K562 (cell line): ENCODE data around the gene MBD3. TPM values are rescaled to one million over a fixed set of nuclear protein-coding genes. Genes with fewer than 3 reads are reported as not detected.

Experiments used
- ATAC-seq: fragments of 200-7000 bp; cut with Tn5 transposase; 3 replicates; pipeline ENCODE4 v1.9.1; 2020; ENCODE audit warnings: moderate library complexity
- BruUV-seq: library from RNA; stranded (reverse); fragments of 400-500 nt; replicated peaks from 2 replicates; lab custom pipeline; 2021; lab: Mats Ljungman, UMichigan
- CTCF ChIA-PET: fragments of 300-600 bp; formaldehyde crosslinking; extraction: SDS; loops from one replicate; lab custom pipeline; 2021; ENCODE audit warnings: low intra/inter-chr PET ratio; lab: Yijun Ruan, JAX
- POLR2A ChIA-PET: fragments of 300-600, 350-650 bp; sonication (Branson Sonifier 250); formaldehyde crosslinking; extraction: SDS; loops from one replicate; lab custom pipeline; 2021; ENCODE audit warnings: antibody characterized with exemption, inconsistent platforms; lab: Yijun Ruan, JAX
- DNase-seq, 4 experiments: peaks; one replicate each; pipeline versions ENCODE4 v3.0.0 to v3.0.0-alpha.2; 2011 to 2018; ENCODE audit warnings: low spot score in 3 of 4, mixed read lengths in 3 of 4; ENCODE audit errors: extremely low read depth in 1 of 4
- FAIRE-seq: peaks from 2 replicates; lab custom pipeline; 2011; peaks lifted over from hg19 to GRCh38; lab: Jason Lieb, UNC
- H2AFZ ChIP-seq: 2 replicates; pipeline ENCODE4 v1.6.0; 2011; ENCODE audit warnings: low read depth, low read length, control low read depth, inconsistent platforms
- H3K27ac ChIP-seq: fragments of 200-600 bp; 3 replicates; pipeline ENCODE4 v1.8.0; 2011; ENCODE audit warnings: low read depth, mild to moderate bottlenecking, control low read depth, inconsistent platforms, low read length, moderate library complexity, mixed read lengths; ENCODE audit errors: extremely low read depth
- H3K27me3 ChIP-seq, 2 experiments: fragments of 300-600 bp in 1 of 2; 2 replicates in 1 of 2; 3 replicates in 1 of 2; pipeline versions ENCODE4 v1.6.0 to v1.8.0; 2011; ENCODE audit warnings: inconsistent platforms in 2 of 2, low read length in 2 of 2, mild to moderate bottlenecking in 1 of 2, mixed read lengths in 1 of 2, moderate library complexity in 1 of 2; ENCODE audit not compliant: control insufficient read depth in 2 of 2, insufficient read depth in 2 of 2
- H3K36me3 ChIP-seq: fragments of 300-600 bp; 3 replicates; pipeline ENCODE4 v1.8.0; 2011; ENCODE audit warnings: mild to moderate bottlenecking, low read length, inconsistent platforms; ENCODE audit not compliant: control insufficient read depth, insufficient read depth
- H3K4me1 ChIP-seq, 2 experiments: fragments of 200-600 bp in 1 of 2; replicated peaks in 1 of 2; 2 replicates in 1 of 2; 3 replicates in 1 of 2; pipeline versions ENCODE4 v1.5.1 to v1.8.0; 2011; ENCODE audit warnings: inconsistent platforms in 2 of 2, low read length in 2 of 2, mild to moderate bottlenecking in 1 of 2, mixed read lengths in 1 of 2, moderate library complexity in 1 of 2; ENCODE audit not compliant: control insufficient read depth in 2 of 2, insufficient read depth in 2 of 2
- H3K4me2 ChIP-seq: 2 replicates; pipeline ENCODE4 v1.6.1; 2011; ENCODE audit warnings: low read length, control low read depth, inconsistent platforms, mixed read lengths; ENCODE audit not compliant: insufficient read depth
- H3K4me3 ChIP-seq: fragments of 200-600 bp; sonication (generic), shearing (Covaris generic); 2 replicates; pipeline ENCODE4 v1.5.1; 2016; ENCODE audit warnings: control low read depth, inconsistent platforms
- H3K79me2 ChIP-seq: fragments of 200-600 bp; 3 replicates; pipeline ENCODE4 v1.8.0; 2011; ENCODE audit warnings: low read length, inconsistent platforms; ENCODE audit not compliant: control insufficient read depth, insufficient read depth
- H3K9ac ChIP-seq, 2 experiments: 2 replicates each; pipeline versions ENCODE4 v1.6.0 to v1.6.1; 2011; ENCODE audit warnings: low read depth in 2 of 2, low read length in 2 of 2, control low read depth in 1 of 2, inconsistent platforms in 1 of 2, mild to moderate bottlenecking in 1 of 2, mixed read lengths in 1 of 2; ENCODE audit not compliant: insufficient read depth in 1 of 2
- H3K9me1 ChIP-seq: one replicate; pipeline ENCODE4 v1.6.0; 2011; ENCODE audit warnings: inconsistent platforms, mild to moderate bottlenecking, low read length, moderate library complexity; ENCODE audit not compliant: control insufficient read depth, insufficient read depth
- H3K9me3 ChIP-seq: replicated peaks from 2 replicates; pipeline ENCODE4 v1.5.1; 2011; ENCODE audit warnings: low read depth, low read length, inconsistent platforms; ENCODE audit not compliant: control insufficient read depth, insufficient read depth
- H4K20me1 ChIP-seq: replicated peaks from 2 replicates; pipeline ENCODE4 v1.6.1; 2011; ENCODE audit warnings: low read length, inconsistent platforms, mixed read lengths; ENCODE audit not compliant: control insufficient read depth, insufficient read depth
- CREBBP ChIP-seq: IDR thresholded peaks from one replicate; pipeline ENCODE4 v1.6.1; 2012; ENCODE audit warnings: low read depth, mild to moderate bottlenecking, control low read depth, inconsistent platforms, low read length
- HOMEZ ChIP-seq: fragments of 250-450 bp; sonication (Bioruptor Pico); IDR thresholded peaks from 2 replicates; pipeline ENCODE4 v1.4.0; 2020; ENCODE audit warnings: mild to moderate bottlenecking, moderate library complexity
- NCOA2 ChIP-seq, 2 experiments: fragments of 450-650 bp; IDR thresholded peaks; 2 replicates each; pipeline ENCODE4 v1.6.1; 2018; ENCODE audit warnings: mild to moderate bottlenecking in 2 of 2, moderate library complexity in 1 of 2; ENCODE audit not compliant: partially characterized antibody in 2 of 2
- NKRF ChIP-seq: fragments of 450-650 bp; IDR thresholded peaks from 2 replicates; pipeline ENCODE4 v1.6.1; 2016; ENCODE audit warnings: borderline replicate concordance
- POLR2G ChIP-seq: fragments of 200-400 bp; formaldehyde crosslinking; IDR thresholded peaks from 2 replicates; pipeline ENCODE4 v1.6.1; 2017; ENCODE audit warnings: low read depth, mild to moderate bottlenecking, antibody characterized with exemption, low read length, moderate library complexity
- ZBTB7A ChIP-seq: IDR thresholded peaks from 2 replicates; pipeline ENCODE4 v1.6.1; 2011; ENCODE audit warnings: low read depth, mild to moderate bottlenecking, low read length, moderate library complexity, borderline replicate concordance; ENCODE audit not compliant: control insufficient read depth
- ZNF121 ChIP-seq: sonication (generic); formaldehyde crosslinking; conservative IDR thresholded peaks from 2 replicates; pipeline ENCODE4 v1.8.0; 2022; ENCODE audit warnings: missing genetic modification reagents
- ZNF174 ChIP-seq: fragments of 250-450 bp; sonication (Bioruptor Pico); IDR thresholded peaks from 2 replicates; pipeline ENCODE4 v1.4.0; 2020; ENCODE audit warnings: mild to moderate bottlenecking
- WGBS: fragments of 100-300 bp; shearing (Covaris generic); methylation state at CpG from one replicate; pipeline ENCODE4 v1.1.6; 2016; ENCODE audit warnings: low coverage, mixed read lengths; ENCODE audit not compliant: insufficient coverage; ENCODE audit errors: missing lambda C conversion rate; 5-methylcytosine and 5-hydroxymethylcytosine counted together
- in situ Hi-C: fragments of 300-500 bp; cut with MboI; formaldehyde crosslinking; loops from 4 replicates; pipeline ENCODE4 v1.15.0; 2018; ENCODE audit warnings: inconsistent platforms, mixed read lengths
- intact Hi-C: fragments of 100-400 bp; cut with micrococcal nuclease; formaldehyde crosslinking; loops from 2 replicates; pipeline ENCODE4 v1.14.2; 2022
- polyA plus RNA-seq, 8 experiments: library from polyadenylated mRNA; depleted of rRNA in 4 of 8; stranded (reverse) in 5 of 8; unstranded in 3 of 8; fragments of >200 nt; fragmentation: Nextera tagmentation in 2 of 8; fragmentation: Illumina TruSeq in 1 of 8; extraction: Ambion mirVana in 2 of 8; extraction: Trizol in 1 of 8; gene quantifications; 2 replicates each; pipeline versions ENCODE4 v1.2.1 to v1.2.3, GENCODE V29; 2011 to 2014; ENCODE audit warnings: inconsistent platforms in 1 of 8, missing spikeins in 1 of 8
- total RNA-seq, 7 experiments: library from RNA; depleted of rRNA in 6 of 7; stranded (reverse); fragments of >200 nt in 6 of 7; fragmentation: Illumina TruSeq in 2 of 7; extraction: Trizol in 2 of 7; gene quantifications; 2 replicates each; pipeline versions ENCODE4 v1.2.1 to v1.2.3, GENCODE V29; 2011 to 2021; ENCODE audit warnings: low replicate concordance in 1 of 7

Gene MBD3
- total and polyA plus RNA-seq, 9 of the 15 experiments (the other 6 are each of a cell fraction or from before 2014, with no cell fraction given) = 0.24 to 137 (median 30.9) TPM

GRCh38 chr19:1631557-1632100 lies 39.0 kb upstream of the MBD3 start:
- no peaks in the 10 kb centered on the region; the same call in 1 of the 2 replicates for H3K9me3 ChIP-seq
- H3K79me2 ChIP-seq = peaks cover 62% of the 10 kb centered on the region
- H3K9ac ChIP-seq = peak overlapping the region in 1 of 2 experiments; percentile 88; a peak in 2 of 4 replicates
- H3K9me1 ChIP-seq = peaks cover 5% of the 10 kb centered on the region
- no peaks in the 10 kb centered on the region for H3K27me3 ChIP-seq
- peaks cover 19 to 68% of the 10 kb centered on the region in 2 experiments for H3K4me1 ChIP-seq
- no TSS peak for BruUV-seq
- 0 out of 2 replicates have a peak, but pooled peaks have one; percentile 52 for TF ChIP-seq POLR2G
- TF ChIP-seq NCOA2 (IDR thresholded peaks at IDR 0.05; ENCODE audit: partially characterized antibody in 2 of 2) = no peak
- H3K4me2 ChIP-seq = no peak overlapping the region
- H4K20me1 ChIP-seq = no peaks in the 10 kb centered on the region
- ATAC-seq (no peak), DNase-seq (no peak), FAIRE-seq (no peak)
- ChIA-PET CTCF (no interaction called here), POLR2A (no interaction called here)
- 96% methylated on average over 24 of the region's 31 CpGs for WGBS
- H3K36me3 ChIP-seq = peaks cover 76% of the 10 kb centered on the region
- intact Hi-C loops = no loop called here
- H3K4me3 ChIP-seq = no peak overlapping the region
- no peak overlapping the region for H2AFZ ChIP-seq
- no peak overlapping the region; the same call in 2 of the 3 replicates for H3K27ac ChIP-seq
- in situ Hi-C loops = no loop called here

GRCh38 chr19:1630811-1631210 lies 38.1 kb upstream of the MBD3 start:
- 85% methylated on average over 13 of the region's 17 CpGs for WGBS
- peaks cover 57% of the 10 kb centered on the region for H3K79me2 ChIP-seq
- no peaks in the 10 kb centered on the region; the same call in 1 of the 2 replicates for H3K9me3 ChIP-seq
- peaks cover 19 to 69% of the 10 kb centered on the region in 2 experiments for H3K4me1 ChIP-seq
- FAIRE-seq (no peak), ATAC-seq (no peak), DNase-seq (no peak)
- no peak overlapping the region for H3K27ac ChIP-seq
- H3K9me1 ChIP-seq = peaks cover 5% of the 10 kb centered on the region
- ChIA-PET POLR2A (no interaction called here), CTCF (no interaction called here)
- no peak overlapping the region for H3K4me3 ChIP-seq
- no peak overlapping the region for H2AFZ ChIP-seq
- H3K27me3 ChIP-seq = no peaks in the 10 kb centered on the region
- BruUV-seq = no TSS peak
- peaks cover 74% of the 10 kb centered on the region for H3K36me3 ChIP-seq
- in situ Hi-C loops = no loop called here
- TF ChIP-seq ZNF174 (CRISPR knock-in tag) (no peak), ZBTB7A (0 out of 2 replicates have a peak, but pooled peaks have one; percentile 36), NKRF (no peak), HOMEZ (no peak), CREBBP (no peak), ZNF121 (CRISPR knock-in tag) (no peak)
- TF ChIP-seq, all 486 proteins: peak for 1
- Histone ChIP-seq H3K4me2 (no peak overlapping the region), H4K20me1 (no peaks in the 10 kb centered on the region), H3K9ac (peak overlapping the region in 1 of 2 experiments; percentile 50; a peak in 2 of 4 replicates)
- intact Hi-C loops = no loop called here
